ENCODE results near the gene SLFN14. TPM values are rescaled to one million over a fixed set of nuclear protein-coding genes. Genes with fewer than 3 reads are reported as not detected.
"Not testable (repeated sequence)": the region's sequence is repeated elsewhere in the genome, so short reads cannot be mapped to it uniquely, and the experiment has no call there.

The SLFN14 gene
- polyA plus RNA-seq, 3 donors, result 0.11 to 0.12 TPM; not detected in 1

DNA sequence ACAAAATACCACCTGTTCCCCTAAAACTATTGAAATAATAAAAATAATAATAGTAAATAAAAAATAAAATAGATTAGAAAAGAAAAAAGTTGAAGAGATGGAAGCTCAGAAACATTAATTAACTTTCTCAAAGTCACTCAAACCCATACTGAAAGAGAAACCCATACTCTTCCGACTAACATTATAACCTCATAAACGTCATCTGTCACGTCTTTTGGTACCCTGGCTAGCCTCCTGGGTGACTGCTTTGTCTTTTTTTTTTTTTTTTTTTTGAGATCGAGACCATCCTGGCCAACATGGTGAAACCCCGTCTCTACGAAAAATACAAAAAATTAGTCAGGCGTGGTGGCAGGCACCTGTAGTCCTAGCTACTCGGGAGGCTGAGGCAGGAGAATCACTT, 30.8 kb downstream of the SLFN14 start:
- H3K4me2 ChIP-seq (replicated peaks; ENCODE audit: extremely low read depth, low read length, poor library complexity, severe bottlenecking), result no peak overlapping the region
- Mint-ChIP-seq H3K4me1 (peaks cover 8% of the 10 kb centered on the region), H3K27ac (peak overlapping the region in 1 of 7 donors; percentile 39), H3K36me3 (no peaks in the 10 kb centered on the region), H3K9me3 (peaks cover 0 to 10% (median 7%) of the 10 kb centered on the region in 7 donors), H3K27me3 (ENCODE audit: low read depth in 3 of 3) (no peaks in the 10 kb centered on the region), H3K4me3 (no peak overlapping the region)
- no peaks in the 10 kb centered on the region for H3K36me3 ChIP-seq (replicated peaks in 1 of 2; ENCODE audit: control insufficient read depth in 1 of 2, insufficient read depth in 2 of 2, low read length in 2 of 2)
- H3K79me2 ChIP-seq (ENCODE audit: insufficient read depth, low read length), result no peaks in the 10 kb centered on the region
- no peaks in the 10 kb centered on the region for H3K27me3 ChIP-seq (ENCODE audit: control insufficient read depth in 2 of 2, insufficient read depth in 2 of 2, low read length in 2 of 2)
- H2AFZ ChIP-seq (ENCODE audit: insufficient read depth, low read depth, low read length, poor library complexity, severe bottlenecking), result no peak overlapping the region
- no peak overlapping the region for H3K27ac ChIP-seq (ENCODE audit: low read depth in 1 of 2, low read length in 2 of 2)
- 94% methylated on average over 3 of the region's 8 CpGs for WGBS (ENCODE audit: insufficient coverage)
- peaks cover 0 to 4% of the 10 kb centered on the region in 2 donors for H3K4me1 ChIP-seq (ENCODE audit: control insufficient read depth in 1 of 2, insufficient read depth in 2 of 2, low read length in 2 of 2)
- no peaks in the 10 kb centered on the region for H4K20me1 ChIP-seq (ENCODE audit: insufficient read depth, low read length)
- no peak overlapping the region for H3K4me3 ChIP-seq (replicated peaks in 1 of 3; ENCODE audit: low read depth in 2 of 3, low read length in 3 of 3)
- TF ChIP-seq, protein P1, sequence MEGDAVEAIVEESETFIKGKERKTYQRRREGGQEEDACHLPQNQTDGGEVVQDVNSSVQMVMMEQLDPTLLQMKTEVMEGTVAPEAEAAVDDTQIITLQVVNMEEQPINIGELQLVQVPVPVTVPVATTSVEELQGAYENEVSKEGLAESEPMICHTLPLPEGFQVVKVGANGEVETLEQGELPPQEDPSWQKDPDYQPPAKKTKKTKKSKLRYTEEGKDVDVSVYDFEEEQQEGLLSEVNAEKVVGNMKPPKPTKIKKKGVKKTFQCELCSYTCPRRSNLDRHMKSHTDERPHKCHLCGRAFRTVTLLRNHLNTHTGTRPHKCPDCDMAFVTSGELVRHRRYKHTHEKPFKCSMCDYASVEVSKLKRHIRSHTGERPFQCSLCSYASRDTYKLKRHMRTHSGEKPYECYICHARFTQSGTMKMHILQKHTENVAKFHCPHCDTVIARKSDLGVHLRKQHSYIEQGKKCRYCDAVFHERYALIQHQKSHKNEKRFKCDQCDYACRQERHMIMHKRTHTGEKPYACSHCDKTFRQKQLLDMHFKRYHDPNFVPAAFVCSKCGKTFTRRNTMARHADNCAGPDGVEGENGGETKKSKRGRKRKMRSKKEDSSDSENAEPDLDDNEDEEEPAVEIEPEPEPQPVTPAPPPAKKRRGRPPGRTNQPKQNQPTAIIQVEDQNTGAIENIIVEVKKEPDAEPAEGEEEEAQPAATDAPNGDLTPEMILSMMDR (IDR thresholded peaks at IDR 0.05), result no peak
- no peak for DNase-seq
- H3K9ac ChIP-seq (ENCODE audit: insufficient read depth, low read length, poor library complexity, severe bottlenecking), result no peak overlapping the region
- no peaks in the 10 kb centered on the region for H3K9me3 ChIP-seq (replicated peaks in 1 of 2; ENCODE audit: control insufficient read depth in 1 of 2, insufficient read depth in 1 of 2, low read length in 2 of 2)
- intact Hi-C loops (cut with micrococcal nuclease), result loop anchor here (2.0 to 10.0 kb wide), 2 partner anchors 155 to 363 kb away; partner anchors contain the start of gene SLFN11 (in 1 of the 2)

DNA sequence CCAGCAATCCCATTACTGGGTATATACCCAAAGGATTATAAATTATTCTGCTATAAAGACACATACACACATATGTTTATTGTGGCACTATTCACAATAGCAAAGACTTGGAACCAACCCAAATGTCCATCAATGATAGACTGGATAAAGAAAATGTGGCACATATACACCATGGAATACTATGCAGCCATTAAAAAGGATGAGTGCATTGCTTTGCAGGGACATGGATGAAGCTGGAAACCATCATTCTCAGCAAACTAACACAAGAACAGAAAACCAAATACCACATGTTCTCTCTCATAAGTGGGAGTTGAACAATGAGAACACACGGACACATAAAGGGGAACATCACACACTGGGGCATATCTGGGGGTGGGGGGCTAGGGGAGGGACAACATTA, 31.3 kb downstream of the SLFN14 start:
- H3K27me3 ChIP-seq (ENCODE audit: control insufficient read depth in 2 of 2, insufficient read depth in 2 of 2, low read length in 2 of 2); H3K9me3 ChIP-seq (replicated peaks in 1 of 2; ENCODE audit: control insufficient read depth in 1 of 2, insufficient read depth in 1 of 2, low read length in 2 of 2); H3K4me1 ChIP-seq (ENCODE audit: control insufficient read depth in 1 of 2, insufficient read depth in 2 of 2, low read length in 2 of 2); H2AFZ ChIP-seq (ENCODE audit: insufficient read depth, low read depth, low read length, poor library complexity, severe bottlenecking); H3K79me2 ChIP-seq (ENCODE audit: insufficient read depth, low read length); H3K27ac ChIP-seq (ENCODE audit: low read depth in 1 of 2, low read length in 2 of 2); H3K36me3 ChIP-seq (replicated peaks in 1 of 2; ENCODE audit: control insufficient read depth in 1 of 2, insufficient read depth in 2 of 2, low read length in 2 of 2); H4K20me1 ChIP-seq (ENCODE audit: insufficient read depth, low read length); H3K27ac Mint-ChIP-seq; H3K36me3 Mint-ChIP-seq; H3K4me3 Mint-ChIP-seq; H3K4me1 Mint-ChIP-seq; H3K27me3 Mint-ChIP-seq (ENCODE audit: low read depth in 3 of 3); DNase-seq; H3K4me3 ChIP-seq (replicated peaks in 1 of 3; ENCODE audit: low read depth in 2 of 3, low read length in 3 of 3); H3K9ac ChIP-seq (ENCODE audit: insufficient read depth, low read length, poor library complexity, severe bottlenecking); H3K4me2 ChIP-seq (replicated peaks; ENCODE audit: extremely low read depth, low read length, poor library complexity, severe bottlenecking): not testable (repeated sequence)
- intact Hi-C loops (cut with micrococcal nuclease), result loop anchor here in 1 of 2 donors (2.0 kb wide), 1 partner anchor 363 kb away; no protein-coding TSS in a partner anchor
- peaks cover 0 to 10% (median 7%) of the 10 kb centered on the region in 7 donors for H3K9me3 Mint-ChIP-seq
- WGBS (ENCODE audit: insufficient coverage), result no CpG with 5 or more reads among the region's 1 CpG
